ENCODE measurements around the gene USF3.

The USF3 gene

GRCh38 chr3:113695786-113696645 is at the start of gene USF3:
Gene USF3, minus strand, starts transcription at chr3:113696642. Its CDS starts 21,764 bp downstream, at chr3:113674878.
- TF ChIP-seq CTCF (IDR thresholded peaks at IDR 0.05; ENCODE audit: borderline replicate concordance, control extremely low read depth, extremely low read depth, insufficient read depth, missing control alignments) = peak; percentile 25
- peak; percentile 93 for DNase-seq (ENCODE audit: low spot score)

GRCh38 chr3:113745756-113746547 is 49.5 kb upstream of the USF3 start, which contains the start of gene NAA50:
Gene NAA50, minus strand, starts transcription at chr3:113746249. Its CDS starts 300 bp downstream, at chr3:113745949.
- peak; percentile 92 for DNase-seq (ENCODE audit: low spot score)
- in situ Hi-C loops (cut with MboI; ENCODE audit: low sequenced_read_pairs, unreplicated experiment) = no loop called here
- peak; percentile 13 for TF ChIP-seq CTCF (IDR thresholded peaks at IDR 0.05; ENCODE audit: borderline replicate concordance, control extremely low read depth, extremely low read depth, insufficient read depth, missing control alignments)

More at GRCh38 chr3:113695786-113696645, at the start of gene USF3:
- in situ Hi-C loops (cut with MboI; ENCODE audit: low sequenced_read_pairs, unreplicated experiment) = no loop called here

- in situ Hi-C loops (cut with MboI; ENCODE audit: low sequenced_read_pairs, unreplicated experiment) = no loop called here
- peak; percentile 62 for TF ChIP-seq CTCF (IDR thresholded peaks at IDR 0.05; ENCODE audit: borderline replicate concordance, control extremely low read depth, extremely low read depth, insufficient read depth, missing control alignments)
- DNase-seq (ENCODE audit: low spot score) = peak; percentile 82
Observed at GRCh38 chr3:113744941-113745755, 48.7 kb upstream of the USF3 start.

- no peak for TF ChIP-seq CTCF (IDR thresholded peaks at IDR 0.05; ENCODE audit: borderline replicate concordance, control extremely low read depth, extremely low read depth, insufficient read depth, missing control alignments)
- in situ Hi-C loops (cut with MboI; ENCODE audit: low sequenced_read_pairs, unreplicated experiment) = no loop called here
- no peak for DNase-seq (ENCODE audit: low spot score)
Observed at GRCh38 chr3:113743006-113743630, 46.7 kb upstream of the USF3 start.

GRCh38 chr3:113741620-113742019 is 45.2 kb upstream of the USF3 start:
- DNase-seq (ENCODE audit: low spot score) = no peak
- in situ Hi-C loops (cut with MboI; ENCODE audit: low sequenced_read_pairs, unreplicated experiment) = no loop called here
- TF ChIP-seq CTCF (IDR thresholded peaks at IDR 0.05; ENCODE audit: borderline replicate concordance, control extremely low read depth, extremely low read depth, insufficient read depth, missing control alignments) = no peak
